PFSK-1 (cell line): ENCODE results near the gene BMERB1.

Experiments
- FOXP2 ChIP-seq: optimal IDR thresholded peaks from 2 replicates; pipeline ENCODE3; 2011; ENCODE audit warnings: borderline replicate concordance, control low read depth, inconsistent platforms; ENCODE audit not compliant: insufficient read depth; ENCODE audit errors: extremely low read length, extremely low read depth
- POLR2AphosphoS5 ChIP-seq: IDR thresholded peaks from 2 replicates; pipeline ENCODE4 v1.6.1; 2012; ENCODE audit warnings: low read depth, mild to moderate bottlenecking, control low read depth, low read length, moderate library complexity
- REST ChIP-seq, 2 experiments: IDR thresholded peaks; 2 replicates each; pipeline versions ENCODE4 v1.6.1 to v1.8.0; 2011 to 2012; ENCODE audit warnings: low read depth in 2 of 2, low read length in 2 of 2, control low read depth in 1 of 2, inconsistent platforms in 1 of 2, mild to moderate bottlenecking in 1 of 2, moderate library complexity in 1 of 2; ENCODE audit not compliant: insufficient read depth in 1 of 2
- SIN3A ChIP-seq: IDR thresholded peaks from 2 replicates; pipeline ENCODE4 v1.6.1; 2012; ENCODE audit warnings: mild to moderate bottlenecking, low read length, moderate library complexity, borderline replicate concordance; ENCODE audit not compliant: insufficient read depth
- TAF1 ChIP-seq: IDR thresholded peaks from 2 replicates; pipeline ENCODE4 v1.6.1; 2012; ENCODE audit warnings: low read length, control low read depth, borderline replicate concordance; ENCODE audit not compliant: insufficient read depth

Gene BMERB1

GRCh38 chr16:15526097-15526496 lies 91.7 kb downstream of the BMERB1 start:
- TF ChIP-seq REST (IDR thresholded peaks at IDR 0.05; ENCODE audit: insufficient read depth in 1 of 2, low read depth in 2 of 2, low read length in 2 of 2) (no peak), POLR2AphosphoS5 (no peak)

GRCh38 chr16:15526731-15527130 lies 92.3 kb downstream of the BMERB1 start:
- TF ChIP-seq TAF1 (no peak), POLR2AphosphoS5 (no peak), REST (IDR thresholded peaks at IDR 0.05; ENCODE audit: insufficient read depth in 1 of 2, low read depth in 2 of 2, low read length in 2 of 2) (no peak), FOXP2 (no peak), SIN3A (no peak)

GRCh38 chr16:15529673-15530072 lies 95.3 kb downstream of the BMERB1 start:
- TF ChIP-seq SIN3A = no peak
- TF ChIP-seq REST (IDR thresholded peaks at IDR 0.05; ENCODE audit: insufficient read depth in 1 of 2, low read depth in 2 of 2, low read length in 2 of 2) = no peak

GRCh38 chr16:15530085-15530484 lies 95.7 kb downstream of the BMERB1 start:
- TF ChIP-seq TAF1 = no peak
- no peak for TF ChIP-seq REST (IDR thresholded peaks at IDR 0.05; ENCODE audit: insufficient read depth in 1 of 2, low read depth in 2 of 2, low read length in 2 of 2)
- TF ChIP-seq SIN3A = no peak
- no peak for TF ChIP-seq POLR2AphosphoS5
- no peak for TF ChIP-seq FOXP2

- TF ChIP-seq SIN3A (no peak), REST (IDR thresholded peaks at IDR 0.05; ENCODE audit: insufficient read depth in 1 of 2, low read depth in 2 of 2, low read length in 2 of 2) (no peak), FOXP2 (no peak), POLR2AphosphoS5 (no peak), TAF1 (no peak)
Observed at GRCh38 chr16:15532825-15533224, 98.4 kb downstream of the BMERB1 start.
